NCI-H2196 (cell line): Measurements from ENCODE around the gene MSL3.

ENCODE experiments used
- DNase-seq: peaks from one replicate; lab custom pipeline; 2025; ENCODE audit not compliant: unreplicated experiment; lab: John Stamatoyannopoulos, UW

Gene MSL3

GRCh38 chrX:11757719-11758399 is at the start of gene MSL3:
Gene MSL3 (plus strand): TSS chrX:11758237. CDS start chrX:11758264, 27 bp downstream.
- DNase-seq: peak; percentile 53

GRCh38 chrX:11722304-11722703 is 35.7 kb upstream of the MSL3 start:
- no peak for DNase-seq

GRCh38 chrX:11724122-11725017 is 33.7 kb upstream of the MSL3 start:
- DNase-seq: no peak

GRCh38 chrX:11725631-11726442 is 32.2 kb upstream of the MSL3 start:
- no peak for DNase-seq

- no peak for DNase-seq
Measured at GRCh38 chrX:11728556-11728955, 29.5 kb upstream of the MSL3 start.

GRCh38 chrX:11733614-11734013 is 24.4 kb upstream of the MSL3 start:
- DNase-seq: no peak

GRCh38 chrX:11739776-11740175 is 18.3 kb upstream of the MSL3 start:
- DNase-seq: no peak

- no peak for DNase-seq
Measured at GRCh38 chrX:11740794-11741193, 17.2 kb upstream of the MSL3 start.

- DNase-seq: no peak
Measured at GRCh38 chrX:11741574-11741973, 16.5 kb upstream of the MSL3 start.

- DNase-seq: no peak
Measured at GRCh38 chrX:11745881-11746280, 12.2 kb upstream of the MSL3 start.

GRCh38 chrX:11750046-11750445 is 8.0 kb upstream of the MSL3 start:
- DNase-seq: no peak

GRCh38 chrX:11750694-11751093 is 7.3 kb upstream of the MSL3 start:
- no peak for DNase-seq

GRCh38 chrX:11751261-11751660 is 6.8 kb upstream of the MSL3 start:
- no peak for DNase-seq

- DNase-seq: no peak
Measured at GRCh38 chrX:11753668-11754067, 4.4 kb upstream of the MSL3 start.

GRCh38 chrX:11754958-11755645 is 2.9 kb upstream of the MSL3 start:
- DNase-seq: no peak

- no peak for DNase-seq
Measured at GRCh38 chrX:11755724-11756123, 2.3 kb upstream of the MSL3 start.

GRCh38 chrX:11756354-11757318 is 1.4 kb upstream of the MSL3 start:
- no peak for DNase-seq

- DNase-seq: no peak
Measured at GRCh38 chrX:11757397-11757718, 679 bp upstream of the MSL3 start.

- DNase-seq: peak; percentile 81
Measured at GRCh38 chrX:11758400-11759171, 549 bp downstream of the MSL3 start.
